ENCODE measurements around the gene TMEM97.

The TMEM97 gene

DNA sequence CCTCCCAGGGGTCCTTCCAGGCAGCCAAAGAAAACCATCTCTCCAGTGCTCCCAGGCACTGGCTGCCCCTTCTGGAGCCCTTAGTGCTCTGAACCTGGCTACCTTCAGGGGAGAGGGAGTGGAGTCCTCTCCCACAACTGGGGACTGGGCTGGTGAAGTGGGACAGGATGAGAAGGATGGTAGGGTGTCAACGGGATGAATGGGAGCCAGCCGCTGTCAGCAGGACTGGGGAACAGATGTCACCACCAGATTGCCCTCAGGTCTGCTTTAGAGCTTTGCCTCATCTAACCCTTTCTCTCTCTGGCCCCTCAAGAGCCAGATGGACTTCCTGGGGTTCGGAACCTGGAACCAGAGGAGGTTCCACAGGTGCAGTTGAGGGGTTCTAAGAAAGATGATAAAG is 46.5 kb downstream of the TMEM97 start:
- no peak for DNase-seq (ENCODE audit: low read depth in 2 of 2)

DNA sequence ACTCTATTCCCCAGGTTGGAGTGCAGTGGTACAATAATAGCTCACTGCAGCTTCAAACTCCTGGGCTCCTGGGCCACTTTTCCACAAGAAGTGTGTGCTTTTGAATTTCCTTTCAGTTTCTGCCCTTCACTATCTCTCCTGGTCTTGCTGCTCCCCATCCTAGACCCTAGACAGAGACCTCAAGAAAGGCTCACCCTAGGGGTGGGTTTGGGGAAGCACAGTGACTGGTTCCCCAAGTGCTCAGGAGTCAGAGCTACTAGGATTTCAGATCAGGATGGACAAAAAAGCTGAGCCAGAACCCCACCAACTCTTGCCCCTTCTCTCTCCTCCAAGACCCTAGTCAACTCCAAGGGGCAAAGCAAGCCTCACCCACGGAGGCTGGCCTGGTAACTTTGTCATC is 47.6 kb downstream of the TMEM97 start:
- DNase-seq (ENCODE audit: low read depth in 2 of 2), result no peak

DNA sequence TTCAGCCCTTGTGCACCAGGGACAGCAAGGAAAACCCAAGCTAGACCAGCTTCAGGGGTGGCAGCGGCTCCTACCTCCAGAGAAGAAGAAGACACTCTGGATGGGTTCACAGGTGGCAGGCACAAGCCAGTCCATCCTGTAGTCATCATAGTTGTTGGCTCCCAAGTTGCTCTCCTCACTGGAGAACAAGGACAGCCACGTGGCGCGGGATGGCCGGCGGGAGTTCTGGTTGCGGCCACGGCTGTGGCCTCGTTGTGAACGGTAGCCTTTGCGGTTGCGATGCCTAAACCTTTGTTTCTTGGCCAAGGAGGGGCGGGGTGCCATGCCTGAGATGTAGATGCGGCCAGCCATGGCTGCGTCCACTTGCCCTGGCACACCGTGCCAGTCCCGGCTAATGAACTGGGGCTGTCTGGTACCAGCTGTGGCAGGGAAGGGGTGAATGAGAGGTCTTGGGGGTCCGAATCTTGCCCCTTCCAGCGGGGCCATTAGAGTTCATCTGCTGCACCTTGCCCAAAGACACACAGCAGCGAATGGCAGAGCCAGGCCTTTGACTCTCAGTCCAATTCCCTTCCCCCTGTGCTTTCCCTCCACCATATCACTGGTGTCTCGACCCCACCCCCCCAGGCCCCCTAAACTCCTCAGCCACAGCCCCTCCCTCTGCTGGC is 48.8 kb downstream of the TMEM97 start:
- no peak for DNase-seq (ENCODE audit: low read depth in 2 of 2)

DNA sequence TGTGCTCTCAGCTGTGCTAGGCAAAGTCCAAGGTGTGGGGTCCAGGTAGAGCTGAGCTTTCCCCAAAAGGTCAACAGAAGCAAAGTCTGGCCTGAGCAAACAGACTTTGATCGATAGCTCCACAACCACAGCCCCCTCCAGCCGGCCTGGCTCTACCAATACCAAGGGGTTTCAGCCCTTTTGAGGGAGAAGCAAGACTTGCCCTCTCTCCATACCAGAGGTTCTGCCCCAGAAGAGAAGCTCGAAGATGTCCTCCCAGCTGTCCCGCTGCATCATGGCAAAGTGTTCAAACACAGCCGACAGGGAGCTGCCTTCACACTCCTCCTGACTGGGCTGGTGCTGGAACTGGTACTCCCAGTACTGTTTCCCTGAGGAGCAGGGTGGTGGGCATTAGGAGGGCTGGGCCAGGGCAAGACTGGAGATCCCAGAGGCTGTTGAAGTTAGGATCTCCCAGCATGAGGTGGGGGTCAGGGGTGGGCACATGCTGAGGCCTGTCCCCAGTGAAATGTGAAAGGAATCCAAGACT is 49.4 kb downstream of the TMEM97 start:
- DNase-seq (ENCODE audit: low read depth in 2 of 2), result no peak

DNA sequence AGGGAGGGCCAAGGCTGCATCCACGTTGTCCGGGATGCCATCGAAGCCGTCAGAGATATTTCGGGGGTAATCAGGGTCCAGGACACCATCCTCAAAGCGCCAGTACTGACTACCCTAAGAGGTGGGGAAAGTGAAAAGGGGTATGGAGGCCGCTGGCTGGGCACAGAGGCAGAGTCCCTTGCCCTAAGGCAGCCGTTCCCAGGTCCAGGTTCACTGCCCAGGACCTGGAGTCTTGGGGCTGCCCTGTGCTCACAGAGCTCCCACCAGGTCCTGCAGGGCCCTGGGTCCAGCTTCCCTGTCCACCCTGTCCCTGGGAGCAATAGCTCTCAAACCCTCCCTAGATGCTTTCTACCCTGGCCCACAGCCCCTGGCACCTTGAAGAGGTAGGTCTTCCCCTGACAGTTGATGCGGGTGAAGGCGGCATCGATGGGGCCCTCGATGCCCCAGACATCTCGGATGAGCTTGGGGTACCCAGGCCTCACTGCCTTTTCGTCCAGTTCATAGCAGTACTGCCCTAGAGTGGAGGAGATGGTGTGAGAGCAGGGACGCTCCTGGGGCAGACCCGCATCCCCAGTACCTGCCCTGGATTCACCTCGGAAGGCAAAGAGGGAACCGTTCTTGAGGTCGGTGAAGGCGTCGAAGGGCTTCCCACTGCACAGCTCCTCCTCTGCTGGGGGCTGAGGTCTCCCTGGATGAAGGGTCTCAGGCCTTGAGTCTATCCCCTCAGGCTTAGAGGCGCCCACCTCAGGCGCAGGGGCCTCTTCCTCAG is 50.1 kb downstream of the TMEM97 start:
- no peak for DNase-seq (ENCODE audit: low read depth in 2 of 2)

DNA sequence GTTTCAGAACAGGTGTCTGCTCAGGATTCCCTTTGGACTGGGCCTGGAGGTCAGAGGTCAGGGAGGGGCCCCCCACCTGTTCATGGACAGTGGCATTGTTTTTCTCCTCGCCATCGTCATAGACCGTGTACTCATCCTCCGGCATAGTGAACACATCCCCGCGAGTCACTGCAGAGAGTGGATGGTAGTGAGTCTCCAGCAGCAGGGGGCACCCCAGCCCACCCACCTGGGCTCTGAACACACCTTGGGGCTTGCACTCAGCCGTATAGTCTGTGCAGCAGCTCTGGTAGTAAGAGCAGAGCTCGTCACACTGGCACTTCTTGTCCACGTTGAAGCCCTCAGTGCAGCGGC is 50.7 kb downstream of the TMEM97 start:
- no peak for DNase-seq (ENCODE audit: low read depth in 2 of 2)

DNA sequence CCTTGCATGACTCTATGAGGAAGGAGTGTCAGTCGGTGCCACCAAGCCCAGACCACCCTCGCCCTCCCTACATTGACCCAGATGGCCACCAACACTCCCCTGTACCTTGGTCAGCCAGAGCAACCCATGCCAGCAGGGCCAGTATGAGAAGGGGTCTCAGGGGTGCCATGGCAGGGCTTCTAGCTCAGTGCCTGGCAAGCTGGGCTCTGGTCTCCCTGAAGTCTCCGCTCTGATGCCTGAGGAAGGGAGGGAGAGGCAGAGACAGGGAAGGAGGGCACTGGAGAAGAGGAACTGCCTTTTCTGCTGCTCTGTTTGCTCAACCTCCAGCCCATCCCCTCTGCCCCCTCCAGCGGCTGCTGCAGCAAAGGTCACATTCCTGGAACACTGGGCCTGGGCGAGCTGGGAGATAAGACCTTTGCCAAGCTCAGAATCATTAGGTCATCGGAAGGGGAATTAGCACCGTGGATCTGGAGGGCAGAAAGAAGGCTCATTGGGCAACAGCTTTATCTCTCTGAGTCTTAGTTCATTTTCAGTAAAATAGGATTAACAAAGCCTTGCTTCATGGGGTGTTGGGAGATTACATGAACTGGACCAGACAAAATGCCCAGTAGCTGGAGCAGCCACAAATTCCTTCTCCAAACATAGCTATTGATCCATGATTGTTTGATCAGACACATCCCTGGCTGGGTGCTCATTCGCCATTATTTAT is 51.2 kb downstream of the TMEM97 start, which contains the start of gene VTN:
TSS of gene VTN (minus strand) at position 273 of the 709 bp plus-strand sequence. CDS start at position 169, 104 bp downstream.
- DNase-seq (ENCODE audit: low read depth in 2 of 2), result no peak

DNA sequence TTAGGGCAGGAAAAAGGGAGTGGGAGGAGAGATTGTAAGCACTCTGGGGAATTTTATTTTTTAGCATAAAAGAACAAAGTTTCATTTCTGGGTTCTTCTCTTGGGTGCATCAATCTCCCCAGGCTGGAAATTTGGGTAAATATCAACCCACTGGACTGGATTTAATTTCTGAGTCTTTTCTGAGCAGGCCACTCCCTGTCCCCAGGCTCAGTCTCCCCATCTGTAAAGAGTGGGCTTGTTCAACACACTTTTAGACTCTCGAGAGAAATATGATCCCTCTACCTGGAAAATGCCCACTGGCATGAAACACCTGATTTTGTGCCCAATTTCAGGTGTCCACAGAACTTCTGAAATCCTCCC is 51.7 kb downstream of the TMEM97 start:
- DNase-seq (ENCODE audit: low read depth in 2 of 2), result no peak

DNA sequence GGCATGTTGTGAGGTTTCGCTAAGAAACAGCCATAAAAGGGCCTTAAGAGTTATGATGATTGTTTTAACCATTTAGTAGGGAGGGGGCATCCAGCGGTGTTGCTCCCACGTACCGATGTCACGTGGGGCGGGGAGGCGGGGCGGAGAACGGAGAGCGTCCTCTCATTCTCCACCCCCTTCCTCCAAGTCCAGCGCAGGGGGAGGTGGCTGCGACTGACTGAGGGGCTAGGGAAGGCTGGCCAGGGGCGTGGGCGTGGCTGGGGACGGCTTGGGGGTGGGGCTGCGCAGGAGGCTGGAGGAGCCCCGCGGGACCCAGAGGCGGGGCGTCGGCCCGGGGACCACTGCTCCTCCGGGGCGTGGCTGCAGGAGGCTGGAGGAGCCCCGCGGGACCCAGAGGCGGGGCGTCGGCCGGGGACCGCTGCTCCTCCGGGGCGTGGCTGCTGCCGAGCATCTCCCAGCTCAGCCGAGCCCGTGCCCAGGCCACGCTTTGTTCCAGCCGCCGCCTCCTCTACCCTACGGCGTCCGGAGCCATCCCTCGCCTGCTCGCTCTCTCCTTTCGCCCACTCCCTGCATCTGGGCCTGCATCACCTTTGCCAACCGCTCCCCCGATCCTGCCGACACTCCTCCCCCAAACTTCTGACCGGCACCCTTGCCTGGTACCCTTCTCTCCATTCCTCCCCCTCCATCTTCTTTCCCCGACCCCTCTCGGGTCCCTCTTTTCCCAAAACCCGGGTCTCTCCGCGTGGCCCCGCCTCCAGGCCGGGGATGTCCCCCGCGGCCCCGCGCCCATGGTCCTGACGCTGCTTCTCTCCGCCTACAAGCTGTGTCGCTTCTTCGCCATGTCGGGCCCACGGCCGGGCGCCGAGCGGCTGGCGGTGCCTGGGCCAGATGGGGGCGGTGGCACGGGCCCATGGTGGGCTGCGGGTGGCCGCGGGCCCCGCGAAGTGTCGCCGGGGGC is 52.5 kb downstream of the TMEM97 start, which contains the start of gene SARM1:
TSS of gene SARM1 (plus strand) at position 450 of the 958 bp plus-strand sequence. CDS start at position 789, 339 bp downstream.
- peak; percentile 53 to 58 for DNase-seq (ENCODE audit: low read depth in 2 of 2)

DNA sequence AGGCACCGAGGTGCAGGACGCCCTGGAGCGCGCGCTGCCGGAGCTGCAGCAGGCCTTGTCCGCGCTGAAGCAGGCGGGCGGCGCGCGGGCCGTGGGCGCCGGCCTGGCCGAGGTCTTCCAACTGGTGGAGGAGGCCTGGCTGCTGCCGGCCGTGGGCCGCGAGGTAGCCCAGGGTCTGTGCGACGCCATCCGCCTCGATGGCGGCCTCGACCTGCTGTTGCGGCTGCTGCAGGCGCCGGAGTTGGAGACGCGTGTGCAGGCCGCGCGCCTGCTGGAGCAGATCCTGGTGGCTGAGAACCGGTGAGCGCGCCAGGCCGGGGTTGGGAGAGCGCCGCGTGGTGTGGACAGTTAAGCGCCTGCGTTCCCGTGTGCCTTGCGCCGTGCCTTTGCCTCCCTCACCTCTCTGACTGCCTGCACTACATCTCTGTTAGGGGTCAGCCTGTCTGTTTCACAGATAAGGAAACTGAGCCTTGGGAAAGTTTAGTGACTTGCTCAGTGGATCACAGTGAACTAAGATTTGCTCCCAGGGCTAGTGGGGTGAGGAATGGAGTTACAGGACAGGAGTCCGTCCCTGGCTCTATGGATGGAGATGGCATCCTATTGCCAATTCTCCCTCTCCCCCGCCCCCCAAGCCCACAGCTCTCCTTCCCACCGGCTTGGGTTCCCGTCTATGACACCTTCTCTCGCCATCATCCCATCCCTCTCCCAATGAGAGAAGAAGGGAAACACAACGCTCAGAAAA is 53.4 kb downstream of the TMEM97 start:
- no peak for DNase-seq (ENCODE audit: low read depth in 2 of 2)

DNA sequence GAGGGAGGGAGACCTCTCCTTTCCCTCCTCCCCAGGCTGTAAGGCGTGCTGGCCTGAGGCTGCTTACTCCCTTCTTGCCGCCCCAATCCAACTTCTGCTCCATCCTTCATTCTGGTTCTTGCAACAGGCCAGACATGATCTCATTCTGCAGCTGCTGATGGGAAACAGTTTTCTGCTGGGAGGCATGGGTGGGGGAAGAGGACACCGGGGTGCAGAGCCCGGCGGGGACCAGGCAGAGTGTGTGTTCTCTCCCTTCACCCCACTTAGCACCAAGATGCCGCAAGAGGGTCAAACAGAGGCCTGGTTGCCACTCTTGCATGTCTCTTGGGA is 53.9 kb downstream of the TMEM97 start:
- no peak for DNase-seq (ENCODE audit: low read depth in 2 of 2)
